PFSK-1 (cell line): Measurements from ENCODE around the gene FAM227B. TPM values are rescaled to one million over a fixed set of nuclear protein-coding genes. Genes with fewer than 3 reads are reported as not detected.

ENCODE experiments used
- FOXP2 ChIP-seq: optimal IDR thresholded peaks from 2 replicates; pipeline ENCODE3; 2011; ENCODE audit warnings: borderline replicate concordance, control low read depth, inconsistent platforms; ENCODE audit not compliant: insufficient read depth; ENCODE audit errors: extremely low read length, extremely low read depth
- POLR2AphosphoS5 ChIP-seq: IDR thresholded peaks from 2 replicates; pipeline ENCODE4 v1.6.1; 2012; ENCODE audit warnings: low read depth, mild to moderate bottlenecking, control low read depth, low read length, moderate library complexity
- SIN3A ChIP-seq: IDR thresholded peaks from 2 replicates; pipeline ENCODE4 v1.6.1; 2012; ENCODE audit warnings: mild to moderate bottlenecking, low read length, moderate library complexity, borderline replicate concordance; ENCODE audit not compliant: insufficient read depth
- TAF1 ChIP-seq: IDR thresholded peaks from 2 replicates; pipeline ENCODE4 v1.6.1; 2012; ENCODE audit warnings: low read length, control low read depth, borderline replicate concordance; ENCODE audit not compliant: insufficient read depth
- polyA plus RNA-seq: library from polyadenylated mRNA; unstranded; fragments of >200 nt; gene quantifications from one replicate; pipeline ENCODE4 v1.2.1, GENCODE V29; 2012; ENCODE audit warnings: low read depth, missing spikeins; ENCODE audit not compliant: insufficient read length
- TF ChIP-seq, protein P1 (sequence below), 2 experiments: IDR thresholded peaks; 2 replicates each; pipeline versions ENCODE4 v1.6.1 to v1.8.0; 2011 to 2012; ENCODE audit warnings: low read depth in 2 of 2, low read length in 2 of 2, control low read depth in 1 of 2, inconsistent platforms in 1 of 2, mild to moderate bottlenecking in 1 of 2, moderate library complexity in 1 of 2; ENCODE audit not compliant: insufficient read depth in 1 of 2

FAM227B gene, protein sequence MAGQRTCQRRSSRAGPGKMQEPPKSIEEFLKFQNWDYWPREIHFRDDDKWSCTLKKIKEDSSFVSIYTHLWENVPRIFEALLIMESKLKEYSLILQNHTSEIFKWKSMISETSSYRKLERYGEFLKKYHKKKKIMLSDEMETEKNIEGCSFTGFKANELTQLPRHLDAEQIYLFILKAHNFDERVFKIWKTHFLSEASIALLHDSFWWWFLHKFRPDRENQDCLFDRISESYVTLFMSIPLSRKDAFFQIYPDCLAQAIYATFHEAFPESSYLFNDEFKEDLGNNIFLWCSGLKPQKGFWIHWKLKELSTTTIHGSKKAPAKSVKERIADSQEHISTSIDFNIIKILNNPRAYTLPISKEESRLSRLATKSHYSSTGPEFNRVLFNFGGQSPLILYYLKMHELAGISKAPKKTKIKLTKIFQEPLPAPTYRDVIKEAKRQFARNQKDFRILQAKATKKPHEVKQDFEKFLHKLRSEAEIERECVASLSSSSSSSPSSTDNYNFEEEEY
- 0.93 TPM for polyA plus RNA-seq

DNA sequence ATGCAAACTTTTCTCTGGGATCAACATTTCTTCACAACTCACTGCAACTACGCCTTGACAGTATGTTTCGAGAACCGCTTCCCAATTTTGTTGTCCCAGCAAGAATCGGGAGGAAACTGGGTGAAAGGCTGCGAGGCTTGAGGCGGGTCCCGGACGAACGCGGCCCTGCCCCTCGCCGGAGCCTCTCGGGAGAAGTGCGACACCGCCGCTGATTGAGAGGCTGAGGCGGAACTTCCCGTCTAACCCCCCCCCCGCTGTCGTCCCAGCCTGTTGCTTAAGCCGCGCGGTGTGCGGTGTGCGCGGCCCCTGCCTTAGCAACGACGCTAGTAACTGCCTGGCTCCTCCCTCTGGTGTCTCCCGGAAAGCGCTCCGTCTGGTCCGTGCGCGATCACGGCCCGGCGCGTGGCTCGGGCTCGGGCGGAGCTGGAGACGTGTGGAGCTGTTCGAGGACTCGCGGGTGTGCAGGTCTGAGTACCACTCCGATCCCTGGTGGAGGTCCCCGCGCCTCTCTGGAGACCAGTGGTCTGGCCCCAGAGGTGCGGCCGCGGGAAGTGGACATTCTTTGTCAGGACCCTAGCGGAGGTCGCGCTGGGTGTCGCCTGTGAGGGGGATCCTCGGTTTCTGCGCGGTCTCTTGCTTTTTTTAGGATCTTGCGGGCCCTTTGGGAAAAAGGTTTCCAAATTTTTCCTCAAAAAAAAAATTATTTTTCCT lies at the start of gene FAM227B, which contains the start of gene DTWD1:
Gene FAM227B (minus strand): TSS at position 161 of the 711 bp plus-strand sequence. CDS start 5,647 bp downstream, outside the sequence.
Gene DTWD1 (plus strand): TSS at position 391 of the 711 bp plus-strand sequence. CDS start 4,120 bp downstream, outside the sequence.
- TF ChIP-seq SIN3A, result no peak
- TF ChIP-seq TAF1, result peak; percentile 95
- peak; percentile 91 for TF ChIP-seq POLR2AphosphoS5
- peak; percentile 97 for TF ChIP-seq FOXP2
- TF ChIP-seq, protein P1, sequence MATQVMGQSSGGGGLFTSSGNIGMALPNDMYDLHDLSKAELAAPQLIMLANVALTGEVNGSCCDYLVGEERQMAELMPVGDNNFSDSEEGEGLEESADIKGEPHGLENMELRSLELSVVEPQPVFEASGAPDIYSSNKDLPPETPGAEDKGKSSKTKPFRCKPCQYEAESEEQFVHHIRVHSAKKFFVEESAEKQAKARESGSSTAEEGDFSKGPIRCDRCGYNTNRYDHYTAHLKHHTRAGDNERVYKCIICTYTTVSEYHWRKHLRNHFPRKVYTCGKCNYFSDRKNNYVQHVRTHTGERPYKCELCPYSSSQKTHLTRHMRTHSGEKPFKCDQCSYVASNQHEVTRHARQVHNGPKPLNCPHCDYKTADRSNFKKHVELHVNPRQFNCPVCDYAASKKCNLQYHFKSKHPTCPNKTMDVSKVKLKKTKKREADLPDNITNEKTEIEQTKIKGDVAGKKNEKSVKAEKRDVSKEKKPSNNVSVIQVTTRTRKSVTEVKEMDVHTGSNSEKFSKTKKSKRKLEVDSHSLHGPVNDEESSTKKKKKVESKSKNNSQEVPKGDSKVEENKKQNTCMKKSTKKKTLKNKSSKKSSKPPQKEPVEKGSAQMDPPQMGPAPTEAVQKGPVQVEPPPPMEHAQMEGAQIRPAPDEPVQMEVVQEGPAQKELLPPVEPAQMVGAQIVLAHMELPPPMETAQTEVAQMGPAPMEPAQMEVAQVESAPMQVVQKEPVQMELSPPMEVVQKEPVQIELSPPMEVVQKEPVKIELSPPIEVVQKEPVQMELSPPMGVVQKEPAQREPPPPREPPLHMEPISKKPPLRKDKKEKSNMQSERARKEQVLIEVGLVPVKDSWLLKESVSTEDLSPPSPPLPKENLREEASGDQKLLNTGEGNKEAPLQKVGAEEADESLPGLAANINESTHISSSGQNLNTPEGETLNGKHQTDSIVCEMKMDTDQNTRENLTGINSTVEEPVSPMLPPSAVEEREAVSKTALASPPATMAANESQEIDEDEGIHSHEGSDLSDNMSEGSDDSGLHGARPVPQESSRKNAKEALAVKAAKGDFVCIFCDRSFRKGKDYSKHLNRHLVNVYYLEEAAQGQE (IDR thresholded peaks at IDR 0.05; ENCODE audit: insufficient read depth in 1 of 2, low read depth in 2 of 2, low read length in 2 of 2), result peak; percentile 61 to 74

DNA sequence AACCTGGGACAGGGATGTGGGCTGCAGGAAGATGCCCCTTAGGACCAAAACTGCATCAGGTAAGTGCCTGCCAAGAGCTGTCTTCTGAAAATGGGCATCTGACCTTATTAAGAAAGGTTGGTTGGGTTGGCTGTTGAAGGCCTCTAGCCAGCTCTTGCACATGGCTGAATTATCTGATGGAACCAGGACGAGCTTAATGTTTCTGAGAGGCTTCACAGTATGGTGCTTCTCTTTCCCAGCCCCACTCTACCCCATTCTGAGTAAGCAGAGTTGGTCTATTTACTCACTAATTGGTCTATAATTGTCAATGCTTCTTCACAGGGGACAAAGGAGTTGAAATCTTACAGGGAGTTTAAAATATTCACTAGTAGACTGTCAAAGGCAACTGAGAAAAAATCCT lies 48.7 kb upstream of the FAM227B start:
- TF ChIP-seq, protein P1 (IDR thresholded peaks at IDR 0.05; ENCODE audit: insufficient read depth in 1 of 2, low read depth in 2 of 2, low read length in 2 of 2), result no peak
- TF ChIP-seq FOXP2, result no peak
- no peak for TF ChIP-seq POLR2AphosphoS5
- TF ChIP-seq TAF1, result no peak
- TF ChIP-seq SIN3A, result no peak

DNA sequence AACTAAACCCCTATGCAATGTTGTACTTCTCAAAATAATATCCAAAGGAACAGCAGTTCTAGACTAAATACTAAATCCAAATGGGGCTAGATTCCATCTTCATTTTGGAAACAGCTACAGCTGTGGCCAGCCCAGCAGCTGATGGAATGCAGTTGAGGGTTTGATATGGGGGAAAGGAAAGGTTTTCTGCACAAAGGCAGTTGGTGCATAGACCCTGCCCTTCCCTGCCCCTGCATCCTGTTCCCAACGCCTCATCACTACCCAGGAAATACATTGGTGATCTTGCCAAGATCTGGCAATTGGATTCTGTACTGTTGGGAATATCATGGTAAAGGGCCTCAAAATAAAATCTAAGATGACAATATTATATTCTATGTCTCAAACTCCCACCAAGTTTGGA lies 44.1 kb upstream of the FAM227B start:
- TF ChIP-seq POLR2AphosphoS5 (no peak), TAF1 (no peak), FOXP2 (no peak), SIN3A (no peak)
- TF ChIP-seq, protein P1 (IDR thresholded peaks at IDR 0.05; ENCODE audit: insufficient read depth in 1 of 2, low read depth in 2 of 2, low read length in 2 of 2), result no peak

DNA sequence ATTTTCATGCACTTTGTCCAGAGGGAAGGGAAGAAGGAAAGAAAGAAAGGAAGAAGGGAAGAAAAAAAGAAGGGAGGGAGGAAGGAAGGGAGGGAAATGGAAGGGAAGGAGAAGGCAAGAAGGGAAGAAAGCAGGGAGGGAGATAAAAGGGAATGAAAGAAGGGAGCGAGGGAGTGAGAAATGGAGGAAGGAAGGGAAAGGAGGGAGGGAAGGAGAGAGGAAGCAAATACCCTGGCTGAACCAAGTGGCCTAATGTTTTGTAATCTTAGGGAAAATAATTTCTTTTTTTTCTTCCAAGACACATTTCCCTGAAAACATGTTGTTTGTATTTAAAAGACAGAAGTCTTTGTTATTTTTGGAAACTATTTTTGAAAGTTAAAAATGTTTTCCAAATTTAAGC lies 36.1 kb upstream of the FAM227B start:
- TF ChIP-seq TAF1 (no peak), FOXP2 (no peak), POLR2AphosphoS5 (no peak), SIN3A (no peak)
- TF ChIP-seq, protein P1 (IDR thresholded peaks at IDR 0.05; ENCODE audit: insufficient read depth in 1 of 2, low read depth in 2 of 2, low read length in 2 of 2), result no peak
